Activated CD4-positive, alpha-beta T cell treated with anti-CD3 and anti-CD28 coated beads, Interleukin-2, Interleukin-4, amounts not matched to agents 100 ng/mL and 50 ng/mL, durations not matched to agents 16 hours and 8 hours (primary cell): Measurements from ENCODE around the gene STEAP1B.
A peak's percentile ranks its signal among the peaks of the same experiment; 100 is the strongest.
"Not testable (repeated sequence)": the region's sequence is repeated elsewhere in the genome, so short reads cannot be mapped to it uniquely, and the experiment has no call there.

Source experiments
- DNase-seq: peaks from one replicate; pipeline ENCODE4 v3.0.0-alpha.2; 2020; ENCODE audit warnings: low spot score

Gene STEAP1B

DNA sequence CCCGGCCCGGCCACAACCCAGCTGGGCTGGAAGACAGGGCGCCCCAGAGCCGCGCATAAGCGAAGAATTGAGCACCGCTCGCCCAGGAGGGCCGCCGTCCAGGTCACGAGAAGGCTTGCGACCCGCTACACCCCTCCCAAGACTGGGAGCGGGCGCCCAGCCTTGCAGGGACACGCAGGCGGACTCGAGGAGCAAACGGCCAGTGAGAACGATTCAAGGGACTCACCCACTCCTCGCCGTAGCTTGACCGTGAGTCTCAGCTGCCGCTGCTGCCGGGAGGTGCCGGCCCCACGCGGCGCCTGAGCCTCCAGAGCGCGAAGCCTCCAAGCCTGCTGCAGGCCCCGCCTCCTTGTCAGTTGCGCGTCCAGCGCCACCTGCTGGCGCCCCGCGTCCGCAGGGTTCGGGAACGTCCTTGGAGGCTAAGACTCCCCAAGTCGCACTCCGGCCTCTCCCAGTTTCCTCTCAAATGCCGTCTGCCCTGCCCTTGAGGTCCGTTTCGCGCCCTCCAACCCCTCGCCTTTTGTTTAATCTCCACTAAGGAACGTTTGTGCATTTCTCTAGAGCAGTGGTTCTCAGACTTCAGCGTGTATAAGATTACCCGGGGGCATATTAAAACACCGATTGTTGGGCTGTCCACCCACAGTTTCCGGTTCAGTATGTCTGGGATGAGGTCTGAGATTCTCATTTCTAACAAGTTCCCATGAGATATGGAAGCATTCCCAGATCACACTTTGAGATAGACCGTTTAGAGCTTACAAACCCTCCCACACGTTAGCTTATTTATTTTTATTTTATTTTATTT, at the start of gene STEAP1B:
Gene STEAP1B (minus strand): TSS at position 301 of the 802 bp plus-strand sequence. CDS start 5,333 bp downstream, outside the sequence.
- peak; percentile 85 for DNase-seq

GRCh38 chr7:22549051-22549450, 49.1 kb upstream of the STEAP1B start:
- no peak for DNase-seq

- no peak for DNase-seq
These were observed 48.3 kb upstream of the STEAP1B start for GRCh38 chr7:22548313-22548712.

GRCh38 chr7:22546769-22547168, 46.8 kb upstream of the STEAP1B start:
- no peak for DNase-seq

DNA sequence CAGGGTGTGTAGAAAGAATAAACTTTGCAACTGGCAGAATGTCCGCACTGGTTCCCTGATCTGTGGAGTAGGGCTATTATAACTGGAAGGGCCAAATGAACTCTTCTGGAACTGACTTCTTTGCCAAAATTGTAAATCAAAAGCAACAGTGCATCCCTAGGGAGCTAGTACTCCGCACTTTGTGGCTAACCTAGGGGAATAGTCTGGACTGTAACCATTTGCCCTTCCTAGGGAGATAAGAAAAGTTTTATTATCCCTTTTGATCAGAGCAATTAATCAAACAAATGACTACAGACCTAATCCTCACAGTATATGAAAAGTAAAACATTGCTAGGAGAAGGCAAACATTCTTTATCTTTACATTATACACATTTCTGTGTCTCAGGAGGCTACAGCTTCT, 45.5 kb upstream of the STEAP1B start:
- DNase-seq = no peak

GRCh38 chr7:22544245-22544644, 44.3 kb upstream of the STEAP1B start:
- DNase-seq = no peak

GRCh38 chr7:22543169-22543568, 43.2 kb upstream of the STEAP1B start:
- DNase-seq = no peak

DNA sequence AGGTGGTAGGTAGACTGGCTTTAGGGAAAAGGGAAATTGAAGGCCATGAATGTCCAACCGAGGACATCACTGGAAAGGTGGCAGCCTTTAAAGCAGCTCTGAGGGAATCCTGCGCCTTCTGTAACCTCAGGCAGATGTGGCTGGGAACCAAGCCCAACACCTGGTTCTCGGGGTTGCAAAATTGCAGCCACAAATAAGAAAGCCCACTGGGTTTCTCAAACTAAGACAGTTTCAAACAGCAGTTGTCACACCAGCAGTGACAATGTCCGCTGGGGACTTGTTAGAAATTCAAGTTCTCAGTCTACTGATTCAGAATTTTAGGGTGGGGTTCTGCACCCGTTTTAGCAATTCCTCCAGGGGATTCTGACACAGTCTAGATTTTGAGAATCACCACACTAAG, 42.7 kb upstream of the STEAP1B start:
- no peak for DNase-seq

DNA sequence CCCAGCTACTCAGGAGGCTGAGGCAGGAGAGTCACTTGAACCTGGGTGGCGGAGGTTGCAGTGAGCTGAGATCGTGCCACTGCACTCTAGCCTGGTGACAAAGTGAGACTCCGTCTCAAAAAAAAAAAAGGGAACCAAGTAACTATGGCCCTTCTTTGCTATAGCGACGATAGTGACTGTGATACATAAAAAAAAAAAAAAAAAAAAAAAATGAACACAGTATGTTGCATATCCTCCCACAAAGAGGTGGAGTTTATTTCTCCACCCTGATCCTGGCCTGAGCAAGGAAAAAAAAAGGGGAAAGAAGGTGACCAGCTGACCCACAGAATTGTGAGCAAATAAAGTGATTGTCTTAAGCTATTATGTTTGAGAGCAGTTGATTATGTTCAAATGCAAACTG, 42.3 kb upstream of the STEAP1B start:
- no peak for DNase-seq

DNA sequence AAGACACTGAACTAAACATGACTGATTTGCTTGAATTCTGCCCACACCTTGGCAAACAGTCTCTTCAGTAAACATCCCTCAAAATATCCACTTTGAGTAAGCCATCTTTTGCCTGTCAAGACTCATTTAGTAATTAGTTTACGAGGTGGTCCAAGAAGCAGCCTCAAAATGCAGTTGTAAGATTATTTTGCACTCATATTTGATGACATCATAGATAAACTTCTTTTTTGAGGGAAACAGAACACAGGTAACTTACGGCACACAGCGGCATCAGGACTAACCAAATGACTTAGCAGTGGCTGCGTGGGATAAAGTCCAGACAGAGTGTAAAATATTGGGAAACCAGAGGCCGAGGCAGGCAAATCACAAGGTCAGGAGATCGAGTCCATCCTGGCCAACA, 41.8 kb upstream of the STEAP1B start:
- DNase-seq = no peak

GRCh38 chr7:22528537-22528936, 28.5 kb upstream of the STEAP1B start:
- DNase-seq = not testable (repeated sequence)

- DNase-seq = not testable (repeated sequence)
These were observed 24.5 kb upstream of the STEAP1B start for GRCh38 chr7:22524353-22524947.

DNA sequence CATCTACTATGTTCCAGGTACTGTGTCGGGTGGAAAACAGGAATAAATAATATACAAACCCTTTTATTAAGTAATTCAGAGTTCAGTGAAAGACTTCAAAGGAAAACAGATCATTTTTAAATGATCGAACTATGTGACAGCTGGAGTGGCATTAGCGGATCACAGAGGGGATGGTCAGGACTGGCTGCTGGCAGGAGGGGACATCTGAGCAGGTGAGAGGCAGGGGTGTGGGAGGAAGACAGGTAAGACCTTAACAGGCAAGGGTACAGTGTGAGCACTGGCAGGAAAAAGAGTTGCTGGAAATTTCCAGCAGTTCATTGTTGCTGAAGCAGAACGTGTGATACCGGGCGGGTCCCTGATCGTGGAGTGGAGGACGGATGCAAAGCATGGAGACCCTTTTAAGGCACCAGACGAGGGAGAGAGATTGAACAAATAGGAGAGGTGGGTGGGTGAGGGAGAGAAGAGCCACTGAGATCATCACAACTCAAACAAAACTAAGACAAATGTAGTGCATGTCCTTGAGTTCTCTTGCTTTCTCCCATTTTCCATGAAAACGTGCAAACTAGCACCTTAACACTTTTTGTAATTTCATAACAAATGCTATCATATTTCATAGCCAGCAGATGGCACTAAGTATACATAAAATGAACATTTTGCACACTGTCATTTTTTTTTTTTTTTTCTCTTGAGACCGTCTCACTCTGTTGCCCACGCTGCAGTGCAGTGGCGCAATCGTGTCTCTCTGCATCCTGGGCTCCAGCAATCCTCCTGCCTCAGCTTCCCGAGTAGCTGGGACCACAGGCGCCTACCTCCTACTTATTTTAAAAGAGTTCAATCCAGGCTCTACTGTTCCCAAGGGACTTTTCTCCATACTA, 23.7 kb upstream of the STEAP1B start:
- DNase-seq = peak; percentile 1

GRCh38 chr7:22519560-22519959, 19.6 kb upstream of the STEAP1B start:
- not testable (repeated sequence) for DNase-seq

DNA sequence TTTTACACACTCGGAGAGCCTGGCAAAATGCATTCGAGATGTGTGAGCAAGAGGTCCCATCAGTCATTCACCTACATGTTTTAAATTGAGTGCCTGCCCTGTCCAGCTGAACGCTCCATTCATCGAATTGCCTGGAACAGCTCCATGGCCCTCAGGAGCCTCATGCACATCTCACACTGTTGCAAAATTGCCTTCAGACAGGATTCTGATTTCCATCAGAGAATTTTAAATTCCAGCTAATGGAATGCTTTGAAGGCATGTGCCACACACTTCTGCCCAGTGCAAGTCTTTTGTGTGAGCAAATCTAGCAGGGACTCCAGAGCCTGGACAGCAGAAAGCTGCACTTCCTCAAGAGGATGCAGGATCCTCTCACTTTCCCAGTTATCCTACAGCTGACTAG, 17.0 kb upstream of the STEAP1B start:
- not testable (repeated sequence) for DNase-seq

- not testable (repeated sequence) for DNase-seq
These were observed 15.0 kb upstream of the STEAP1B start for GRCh38 chr7:22514963-22515362.

DNA sequence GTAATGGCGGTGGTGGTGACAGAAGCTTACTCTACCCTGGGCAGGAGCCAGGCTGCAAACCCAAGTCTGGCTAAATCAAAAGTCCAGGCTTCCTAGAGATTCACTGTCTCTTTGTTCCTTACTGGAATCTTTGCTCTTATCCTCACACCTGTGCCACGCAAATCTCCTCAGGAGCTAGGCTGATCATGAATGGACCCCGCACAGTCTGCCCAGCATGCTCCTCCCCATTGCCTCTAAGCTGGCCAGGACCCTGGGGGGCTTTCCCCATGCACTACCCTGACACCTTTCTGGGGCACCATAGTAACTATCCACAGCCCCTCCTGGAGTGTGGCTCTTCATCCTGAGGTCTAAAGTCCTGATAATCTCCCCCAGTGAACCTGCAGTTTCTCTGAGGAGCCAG, 7.3 kb upstream of the STEAP1B start:
- DNase-seq = not testable (repeated sequence)

DNA sequence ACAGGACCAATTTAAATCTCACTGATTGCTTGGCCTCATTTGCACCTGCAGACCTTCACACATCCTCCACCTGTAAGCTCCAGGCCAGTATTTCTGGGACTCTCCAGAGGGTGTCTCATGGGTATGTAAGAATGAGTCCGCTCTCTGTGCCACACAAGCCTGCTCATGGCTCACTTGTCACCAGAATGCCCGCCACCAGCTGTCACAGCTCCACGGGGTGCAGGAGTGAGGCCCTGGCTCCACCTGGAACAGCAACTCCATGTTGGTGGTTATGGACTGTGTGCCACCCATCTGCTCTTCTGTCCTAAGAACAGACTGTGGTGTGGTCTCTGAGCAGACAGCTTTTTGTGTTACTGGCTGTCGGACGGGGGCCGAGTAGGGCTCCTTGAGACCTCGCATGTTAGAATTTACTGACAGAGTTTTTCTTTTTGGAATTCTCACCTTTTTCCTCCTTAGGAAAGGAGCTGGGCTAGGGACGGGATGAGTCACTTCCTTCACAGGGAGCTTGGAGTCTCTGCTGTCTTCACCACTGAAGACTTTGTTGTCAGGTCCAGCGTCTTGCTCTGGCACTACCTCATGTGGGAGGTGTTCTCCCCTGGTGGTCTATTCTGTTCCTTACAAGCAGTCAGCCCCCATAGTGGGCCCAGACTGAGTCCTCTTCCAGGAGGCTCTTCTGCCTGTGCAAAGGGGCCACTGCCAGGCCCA, 6.5 kb upstream of the STEAP1B start:
- DNase-seq = not testable (repeated sequence)

- DNase-seq = not testable (repeated sequence)
These were observed 4.5 kb upstream of the STEAP1B start for GRCh38 chr7:22504519-22504918.

- DNase-seq = not testable (repeated sequence)
These were observed 2.1 kb upstream of the STEAP1B start for GRCh38 chr7:22502104-22502503.

DNA sequence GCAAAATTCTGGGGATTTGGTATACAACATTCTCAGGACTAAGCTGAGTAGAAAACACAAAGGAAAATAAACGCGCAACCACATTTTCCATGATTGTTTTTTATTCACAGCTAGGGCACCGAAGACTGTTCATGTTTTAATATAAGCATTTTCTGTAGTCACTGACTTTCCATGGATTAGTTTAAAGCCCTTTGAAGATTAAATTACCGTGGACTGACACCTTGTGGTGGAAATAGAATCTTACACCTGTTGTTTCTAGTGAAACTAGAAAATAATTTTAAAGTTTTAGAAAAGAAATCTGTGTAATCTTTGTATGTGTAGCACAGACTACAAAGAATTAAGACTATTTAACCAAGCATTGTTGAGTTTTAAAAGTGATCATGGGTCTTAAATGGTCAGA, 1.3 kb upstream of the STEAP1B start:
- DNase-seq = peak; percentile 40

- DNase-seq = no peak
These were observed 944 bp downstream of the STEAP1B start for GRCh38 chr7:22499044-22499443.
